HepG2 (cell line): Measurements from ENCODE around the gene SLC5A10. TPM values are rescaled to one million over a fixed set of nuclear protein-coding genes. Genes with fewer than 3 reads are reported as not detected.

Experiments used
- ATAC-seq: fragments of 200-7000 bp; cut with Tn5 transposase; 3 replicates; pipeline ENCODE4 v1.9.1; 2020; ENCODE audit warnings: mild to moderate bottlenecking, moderate library complexity
- BruUV-seq: library from RNA; stranded (reverse); fragments of 400-500 nt; replicated peaks from 2 replicates; lab custom pipeline; 2021; lab: Mats Ljungman, UMichigan
- CTCF ChIA-PET: fragments of 300-600 bp; formaldehyde crosslinking; extraction: SDS; loops from one replicate; lab custom pipeline; 2021; ENCODE audit warnings: low total read pairs, inconsistent platforms, low intra/inter-chr PET ratio; lab: Yijun Ruan, JAX
- POLR2A ChIA-PET: fragments of 350-600 bp; sonication (Branson Sonifier 250); formaldehyde crosslinking; loops from one replicate; lab custom pipeline; 2020; ENCODE audit warnings: antibody characterized with exemption, inconsistent platforms; lab: Yijun Ruan, JAX
- DNase-seq: peaks from one replicate; pipeline ENCODE4 v3.0.0-alpha.2; 2015; ENCODE audit warnings: low spot score
- FAIRE-seq: peaks from 3 replicates; lab custom pipeline; 2011; peaks lifted over from hg19 to GRCh38; lab: Jason Lieb, UNC
- H2AFZ ChIP-seq: one replicate; pipeline ENCODE4 v1.6.1; 2011; ENCODE audit warnings: low read length, inconsistent platforms
- H3K27ac ChIP-seq: fragments of 300-600 bp; 3 replicates; pipeline ENCODE4 v1.8.0; 2011; ENCODE audit warnings: mixed run types, mild to moderate bottlenecking, mixed read lengths, low read length, inconsistent platforms; ENCODE audit not compliant: insufficient read depth; ENCODE audit errors: extremely low read length
- H3K27me3 ChIP-seq, 2 experiments: fragments of 200-600 bp in 1 of 2; 2 replicates in 1 of 2; 3 replicates in 1 of 2; pipeline versions ENCODE4 v1.6.0 to v1.8.0; 2011; ENCODE audit warnings: low read length in 2 of 2, mild to moderate bottlenecking in 2 of 2, moderate library complexity in 2 of 2, inconsistent platforms in 1 of 2; ENCODE audit not compliant: insufficient read depth in 2 of 2, control insufficient read depth in 1 of 2
- H3K36me3 ChIP-seq, 2 experiments: fragments of 200-600 bp in 1 of 2; replicated peaks in 1 of 2; 2 replicates in 1 of 2; 3 replicates in 1 of 2; pipeline versions ENCODE4 v1.5.1 to v1.8.0; 2011; ENCODE audit warnings: low read length in 2 of 2, inconsistent platforms in 1 of 2; ENCODE audit not compliant: insufficient read depth in 2 of 2, control insufficient read depth in 1 of 2
- H3K4me1 ChIP-seq: 2 replicates; pipeline ENCODE4 v1.5.1; 2012; ENCODE audit warnings: low read length, inconsistent platforms; ENCODE audit not compliant: insufficient read depth
- H3K4me2 ChIP-seq: 2 replicates; pipeline ENCODE4 v1.6.0; 2011; ENCODE audit warnings: low read depth, low read length, inconsistent platforms
- H3K4me3 ChIP-seq, 3 experiments: fragments of 200-600 bp in 1 of 3; sonication (generic), shearing (Covaris generic) in 1 of 3; replicated peaks in 1 of 3; 2 replicates each; pipeline ENCODE4 v1.5.1; 2011 to 2016; ENCODE audit warnings: low read length in 3 of 3, inconsistent platforms in 2 of 3, low read depth in 2 of 3, mild to moderate bottlenecking in 2 of 3, control low read depth in 1 of 3, mixed read lengths in 1 of 3; ENCODE audit not compliant: insufficient read depth in 1 of 3
- H3K79me2 ChIP-seq: one replicate; pipeline ENCODE4 v1.6.1; 2011; ENCODE audit warnings: low read length, inconsistent platforms; ENCODE audit not compliant: insufficient read depth
- H3K9ac ChIP-seq: 2 replicates; pipeline ENCODE4 v1.6.0; 2011; ENCODE audit warnings: mild to moderate bottlenecking, low read depth, low read length, inconsistent platforms; ENCODE audit not compliant: insufficient read depth
- H3K9me3 ChIP-seq: 2 replicates; pipeline ENCODE4 v1.5.1; 2012; ENCODE audit warnings: mild to moderate bottlenecking, low read length
- H4K20me1 ChIP-seq: 2 replicates; pipeline ENCODE4 v1.6.0; 2011; ENCODE audit warnings: inconsistent platforms, mild to moderate bottlenecking, low read length, moderate library complexity; ENCODE audit not compliant: insufficient read depth
- GTF2F1 ChIP-seq: fragments of 150-350 bp; IDR thresholded peaks from 2 replicates; pipeline ENCODE4 v1.6.1; 2014; ENCODE audit warnings: low read length
- NFIB ChIP-seq: sonication (generic); formaldehyde crosslinking; IDR thresholded peaks from 2 replicates; pipeline ENCODE4 v1.9.0; 2021; ENCODE audit warnings: missing genetic modification reagents, mild to moderate bottlenecking, borderline replicate concordance
- NONO ChIP-seq, 2 experiments: fragments of 450-650 bp in 1 of 2; sonication (generic) in 1 of 2; formaldehyde crosslinking in 1 of 2; IDR thresholded peaks in 1 of 2; conservative IDR thresholded peaks in 1 of 2; 2 replicates each; pipeline versions ENCODE4 v1.6.1 to v1.8.0; 2017 to 2022; ENCODE audit warnings: mild to moderate bottlenecking in 1 of 2, missing genetic modification reagents in 1 of 2, moderate library complexity in 1 of 2
- PBX3 ChIP-seq: sonication (generic); formaldehyde crosslinking; IDR thresholded peaks from 2 replicates; pipeline ENCODE4 v1.8.1; 2023; ENCODE audit warnings: missing genetic modification reagents, inconsistent platforms, borderline replicate concordance
- PLRG1 ChIP-seq: fragments of 450-650 bp; conservative IDR thresholded peaks from 2 replicates; pipeline ENCODE4 v1.6.1; 2016
- ZBTB26 ChIP-seq: IDR thresholded peaks from 2 replicates; pipeline ENCODE4 v1.6.1; 2016; ENCODE audit warnings: missing compliant biosample characterization, missing genetic modification reagents, borderline replicate concordance
- ZNF282 ChIP-seq: fragments of 450-650 bp; IDR thresholded peaks from 2 replicates; pipeline ENCODE4 v1.6.1; 2018; ENCODE audit not compliant: partially characterized antibody
- ZNF546 ChIP-seq: sonication (generic); formaldehyde crosslinking; conservative IDR thresholded peaks from 2 replicates; pipeline ENCODE4 v1.8.1; 2023; ENCODE audit warnings: mild to moderate bottlenecking, missing genetic modification reagents
- ZNF563 ChIP-seq: sonication (generic); formaldehyde crosslinking; IDR thresholded peaks from 2 replicates; pipeline ENCODE4 v1.8.0; 2022; ENCODE audit warnings: mild to moderate bottlenecking, moderate library complexity, missing genetic modification reagents
- ZNF839 ChIP-seq: sonication (generic); formaldehyde crosslinking; IDR thresholded peaks from 2 replicates; pipeline ENCODE4 v1.4.0; 2020; ENCODE audit warnings: missing genetic modification reagents, mild to moderate bottlenecking, borderline replicate concordance
- ZSCAN30 ChIP-seq: sonication (generic); formaldehyde crosslinking; IDR thresholded peaks from 2 replicates; pipeline ENCODE4 v1.5.0; 2020; ENCODE audit warnings: mild to moderate bottlenecking, missing genetic modification reagents
- WGBS: methylation state at CpG from one replicate; pipeline ENCODE4 v1.1.6; 2017; ENCODE audit warnings: low lambda C conversion rate; 5-methylcytosine and 5-hydroxymethylcytosine counted together
- in situ Hi-C: cut with HindIII; loops from 2 replicates; pipeline ENCODE4 v1.10.0; 2017; ENCODE audit warnings: low pct_unique_long_range_greater_than_20kb; ENCODE audit not compliant: extremely low pct_ligation_motif_present
- intact Hi-C: fragments of 100-400 bp; cut with micrococcal nuclease; formaldehyde crosslinking; loops from one replicate; pipeline ENCODE4 v1.10.0; 2022; ENCODE audit not compliant: unreplicated experiment
- polyA plus RNA-seq, 8 experiments: library from polyadenylated mRNA; depleted of rRNA in 3 of 8; stranded (reverse) in 7 of 8; unstranded in 1 of 8; fragments of >200 nt; fragmentation: Illumina TruSeq in 4 of 8; extraction: Trizol in 4 of 8; gene quantifications; 2 replicates each; pipeline versions ENCODE4 v1.2.1 to v1.2.3, GENCODE V29; 2011 to 2016; ENCODE audit warnings: low read depth in 4 of 8, missing spikeins in 1 of 8, mixed read lengths in 1 of 8; ENCODE audit not compliant: insufficient read depth in 1 of 8
- total RNA-seq, 5 experiments: library from RNA; depleted of rRNA; stranded (reverse); fragments of >200 nt; fragmentation: Illumina TruSeq; extraction: Trizol; gene quantifications; 2 replicates each; pipeline ENCODE4 v1.2.3, GENCODE V29; 2016; ENCODE audit warnings: low read depth in 1 of 5

SLC5A10 gene
- total and polyA plus RNA-seq, 2 of the 13 experiments (the other 11 are each of a cell fraction or from before 2014, with no cell fraction given) = 0.05 TPM; not detected in 1

GRCh38 chr17:18997650-18998196, 45.8 kb downstream of the SLC5A10 start:
- Histone ChIP-seq H2AFZ (no peak overlapping the region), H3K4me2 (no peak overlapping the region), H3K27me3 (no peaks in the 10 kb centered on the region), H4K20me1 (peaks cover 22% of the 10 kb centered on the region), H3K27ac (no peak overlapping the region), H3K4me3 (no peak overlapping the region), H3K9ac (no peak overlapping the region), H3K79me2 (peaks cover 74% of the 10 kb centered on the region), H3K9me3 (no peaks in the 10 kb centered on the region), H3K36me3 (peaks cover 9 to 63% of the 10 kb centered on the region in 2 experiments), H3K4me1 (peaks cover 33% of the 10 kb centered on the region)
- WGBS = 93% methylated on average over 2 of the region's 6 CpGs
- CTCF ChIA-PET = no interaction called here
- no peak for FAIRE-seq
- no TSS peak for BruUV-seq
- in situ Hi-C loops (no loop called here), intact Hi-C loops (no loop called here)
- TF ChIP-seq ZNF282 = no peak
- no peak for TF ChIP-seq ZNF546 (CRISPR knock-in tag)
- TF ChIP-seq PLRG1 = no peak
- TF ChIP-seq NFIB (CRISPR knock-in tag) = no peak
- no peak for TF ChIP-seq NONO (IDR thresholded peaks at IDR 0.05)
- TF ChIP-seq NONO (CRISPR knock-in tag; conservative IDR thresholded peaks at IDR 0.05) = no peak
- TF ChIP-seq ZNF839 = no peak
- TF ChIP-seq PBX3 = no peak
- no peak for TF ChIP-seq ZSCAN30 (CRISPR knock-in tag)
- TF ChIP-seq ZNF563 (CRISPR knock-in tag) = no peak
- no peak for TF ChIP-seq GTF2F1
- no peak for TF ChIP-seq ZBTB26
- POLR2A ChIA-PET = interaction anchor here (1.4 to 2.7 kb wide), 5 partner anchors 8 to 17 kb away, joined by 3 to 13 read pairs (median 8); partner anchors contain the start of gene FAM83G
- DNase-seq = no peak
- ATAC-seq = no peak
